Measurements from ENCODE around the gene CFDP1. TPM values are rescaled to one million over a fixed set of nuclear protein-coding genes. Genes with fewer than 3 reads are reported as not detected.

Gene CFDP1
- total and polyA plus RNA-seq, 2 of the 13 experiments (the other 11 are each of a cell fraction or from before 2014, with no cell fraction given): 78.6 to 153 TPM

DNA sequence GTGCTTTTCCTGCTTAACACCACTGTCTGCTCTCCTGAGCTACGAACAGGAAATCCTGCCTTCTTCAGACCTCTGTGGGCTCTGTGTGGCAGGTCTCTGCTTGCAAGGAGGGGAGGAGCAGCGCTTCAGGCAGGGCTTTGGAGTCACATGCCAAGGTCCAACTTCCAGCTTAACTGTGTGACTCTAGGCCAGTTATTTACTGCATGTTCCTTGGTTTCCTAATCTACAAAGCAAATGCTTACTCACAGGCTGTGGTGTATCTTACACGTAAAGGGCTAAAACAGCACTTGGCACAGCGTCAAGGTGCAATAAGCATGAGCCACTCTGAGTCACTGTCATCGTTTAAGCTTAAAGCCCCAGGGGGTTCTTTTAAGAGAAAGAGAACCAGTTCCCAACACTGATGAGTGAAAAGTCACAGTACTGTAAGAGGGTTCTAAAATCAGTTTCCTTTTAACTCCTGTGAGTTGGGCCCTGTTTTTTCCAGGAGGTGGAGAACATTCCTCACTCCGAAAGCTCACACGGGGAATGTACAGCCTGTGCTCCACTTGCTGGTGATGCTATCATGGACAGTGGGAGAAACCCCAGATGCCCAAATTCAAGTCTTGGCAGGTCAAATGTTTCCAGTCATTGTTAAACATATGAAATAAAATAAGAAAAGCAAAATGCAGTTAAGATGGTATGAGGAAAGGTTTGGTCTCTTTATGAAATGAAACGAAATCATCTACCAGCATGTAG lies 127.8 kb downstream of the CFDP1 start (continued):
- TF ChIP-seq MEF2D (CRISPR knock-in tag; IDR thresholded peaks at IDR 0.05) (peak; percentile 92), ZNF780A (CRISPR knock-in tag; IDR thresholded peaks at IDR 0.05) (peak; percentile 95), PLRG1 (conservative IDR thresholded peaks at IDR 0.05) (no peak), MZF1 (CRISPR knock-in tag; IDR thresholded peaks at IDR 0.05; ENCODE audit: borderline replicate concordance) (no peak), ZNF777 (CRISPR knock-in tag; IDR thresholded peaks at IDR 0.05) (no peak), EP300 (IDR thresholded peaks at IDR 0.05; ENCODE audit: low read depth in 2 of 2, low read length in 2 of 2) (peak; percentile 92 to 93), EP300 (CRISPR knock-in tag; IDR thresholded peaks at IDR 0.05; ENCODE audit: borderline replicate concordance) (peak; percentile 98), TMF1 (CRISPR knock-in tag; IDR thresholded peaks at IDR 0.05; ENCODE audit: low read depth) (no peak; the same call in 1 of the 2 replicates), ZNF615 (CRISPR knock-in tag; IDR thresholded peaks at IDR 0.05; ENCODE audit: borderline replicate concordance) (peak; percentile 24; the same call in 1 of the 2 replicates), FUBP1 (CRISPR knock-in tag; IDR thresholded peaks at IDR 0.05; ENCODE audit: borderline replicate concordance) (0 out of 2 replicates have a peak, but pooled peaks have one; percentile 44), MAZ (IDR thresholded peaks at IDR 0.05; ENCODE audit: borderline replicate concordance, low read depth, low read length) (peak; percentile 65; the same call in 1 of the 2 replicates), MAZ (CRISPR knock-in tag; IDR thresholded peaks at IDR 0.05; ENCODE audit: low read depth) (no peak; the same call in 1 of the 2 replicates), ZNF75D (CRISPR knock-in tag; IDR thresholded peaks at IDR 0.05; ENCODE audit: borderline replicate concordance) (no peak), SATB2 (CRISPR knock-in tag; IDR thresholded peaks at IDR 0.05) (peak; percentile 85; the same call in 1 of the 2 replicates), ZKSCAN8 (CRISPR knock-in tag; IDR thresholded peaks at IDR 0.05; ENCODE audit: borderline replicate concordance) (peak; percentile 98), KLF11 (CRISPR knock-in tag; IDR thresholded peaks at IDR 0.05) (peak; percentile 54; the same call in 1 of the 2 replicates), FOXM1 (CRISPR knock-in tag; IDR thresholded peaks at IDR 0.05) (no peak), TP53 (CRISPR knock-in tag; conservative IDR thresholded peaks at IDR 0.05) (0 out of 2 replicates have a peak, but pooled peaks have one; percentile 53), CENPX (CRISPR knock-in tag; IDR thresholded peaks at IDR 0.05) (no peak), ZNF17 (CRISPR knock-in tag; IDR thresholded peaks at IDR 0.05) (no peak), ZNF672 (CRISPR knock-in tag; IDR thresholded peaks at IDR 0.05) (no peak), HOXD1 (CRISPR knock-in tag; IDR thresholded peaks at IDR 0.05) (peak; percentile 75; the same call in 1 of the 2 replicates), ZNF556 (CRISPR knock-in tag; IDR thresholded peaks at IDR 0.05; ENCODE audit: borderline replicate concordance) (peak; percentile 71; the same call in 1 of the 2 replicates), IKZF1 (IDR thresholded peaks at IDR 0.05) (no peak), ARNT2 (CRISPR knock-in tag; IDR thresholded peaks at IDR 0.05; ENCODE audit: low read depth) (peak; percentile 73; the same call in 1 of the 2 replicates), ZNF891 (CRISPR knock-in tag; IDR thresholded peaks at IDR 0.05) (no peak)
- TF ChIP-seq, protein P1, sequence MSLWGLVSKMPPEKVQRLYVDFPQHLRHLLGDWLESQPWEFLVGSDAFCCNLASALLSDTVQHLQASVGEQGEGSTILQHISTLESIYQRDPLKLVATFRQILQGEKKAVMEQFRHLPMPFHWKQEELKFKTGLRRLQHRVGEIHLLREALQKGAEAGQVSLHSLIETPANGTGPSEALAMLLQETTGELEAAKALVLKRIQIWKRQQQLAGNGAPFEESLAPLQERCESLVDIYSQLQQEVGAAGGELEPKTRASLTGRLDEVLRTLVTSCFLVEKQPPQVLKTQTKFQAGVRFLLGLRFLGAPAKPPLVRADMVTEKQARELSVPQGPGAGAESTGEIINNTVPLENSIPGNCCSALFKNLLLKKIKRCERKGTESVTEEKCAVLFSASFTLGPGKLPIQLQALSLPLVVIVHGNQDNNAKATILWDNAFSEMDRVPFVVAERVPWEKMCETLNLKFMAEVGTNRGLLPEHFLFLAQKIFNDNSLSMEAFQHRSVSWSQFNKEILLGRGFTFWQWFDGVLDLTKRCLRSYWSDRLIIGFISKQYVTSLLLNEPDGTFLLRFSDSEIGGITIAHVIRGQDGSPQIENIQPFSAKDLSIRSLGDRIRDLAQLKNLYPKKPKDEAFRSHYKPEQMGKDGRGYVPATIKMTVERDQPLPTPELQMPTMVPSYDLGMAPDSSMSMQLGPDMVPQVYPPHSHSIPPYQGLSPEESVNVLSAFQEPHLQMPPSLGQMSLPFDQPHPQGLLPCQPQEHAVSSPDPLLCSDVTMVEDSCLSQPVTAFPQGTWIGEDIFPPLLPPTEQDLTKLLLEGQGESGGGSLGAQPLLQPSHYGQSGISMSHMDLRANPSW (CRISPR knock-in tag; IDR thresholded peaks at IDR 0.05; ENCODE audit: borderline replicate concordance): no peak

Data from HepG2 (cell line).